ENCODE results near the gene SERPINB10.

DNA sequence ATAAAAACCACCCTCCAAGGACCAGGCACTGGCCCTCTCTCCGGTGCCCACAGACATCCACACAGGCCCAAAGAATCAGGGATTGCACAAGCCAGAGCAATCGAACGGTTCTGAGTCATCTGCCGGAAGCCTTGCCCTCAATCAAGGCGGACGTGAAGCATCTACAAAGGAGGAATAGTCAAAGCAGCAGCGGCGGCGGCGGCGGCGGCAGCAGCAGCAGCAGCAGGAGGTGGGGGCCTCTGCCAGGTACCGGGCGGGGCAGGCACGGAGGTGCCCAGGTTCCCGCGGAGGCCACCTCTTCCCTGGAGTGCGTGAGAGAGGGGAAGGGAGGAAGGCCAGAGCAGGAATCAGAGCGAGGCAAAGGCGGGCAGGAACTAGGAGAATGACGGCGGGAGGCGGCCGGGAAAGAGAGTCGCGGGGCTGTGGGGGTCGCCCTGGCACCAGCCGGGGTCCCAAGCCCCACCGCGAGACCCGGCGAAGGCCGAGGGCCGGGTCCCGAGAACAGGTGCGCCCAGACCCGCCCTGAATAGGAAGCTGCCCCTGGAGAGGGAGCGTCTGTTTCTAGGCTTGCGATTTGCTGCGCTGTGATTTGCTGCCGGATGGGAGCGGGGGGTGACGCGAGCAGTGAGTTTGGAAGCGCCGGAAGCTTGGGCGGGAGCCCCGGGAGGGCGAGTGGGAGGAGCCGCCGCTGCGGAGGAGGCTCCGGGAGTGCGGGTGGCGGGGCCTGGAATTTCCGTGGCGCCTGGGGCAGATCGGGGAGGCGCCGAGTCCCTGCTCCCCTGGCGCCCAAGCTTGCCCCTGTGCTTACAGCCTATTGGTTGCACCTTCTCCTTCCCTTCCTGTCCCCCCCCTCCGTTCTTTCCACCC lies 62.4 kb downstream of the SERPINB10 start, which contains the start of gene SERPINB8:
- TF ChIP-seq POLR2A (IDR thresholded peaks at IDR 0.05; ENCODE audit: low read length), result no peak
- no peak for TF ChIP-seq GATA1 (IDR thresholded peaks at IDR 0.05; ENCODE audit: low read depth, low read length)
